ENCODE results near the gene CTDSP1. TPM values are rescaled to one million over a fixed set of nuclear protein-coding genes. Genes with fewer than 3 reads are reported as not detected.

Gene CTDSP1
- total RNA-seq, 1 experiment from 2014 or later: 52.3 TPM

DNA sequence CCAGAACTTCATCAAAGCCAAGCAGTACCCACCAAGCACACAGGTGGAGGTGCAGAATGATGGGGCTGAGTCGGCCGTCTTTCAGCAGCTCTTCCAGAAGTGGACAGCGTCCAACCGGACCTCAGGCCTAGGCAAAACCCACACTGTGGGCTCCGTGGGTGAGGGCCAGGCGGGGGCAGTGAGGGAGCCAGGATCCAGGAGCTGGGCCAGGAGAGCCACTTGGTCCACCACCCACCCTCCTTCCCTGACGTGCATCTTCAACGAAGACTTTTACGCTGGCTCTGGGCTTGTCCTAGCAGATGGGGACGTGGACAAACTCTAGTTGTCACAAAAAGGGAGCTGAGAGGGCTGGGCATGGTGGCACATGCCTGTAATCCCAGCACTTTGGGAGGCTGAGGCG, 31.1 kb downstream of the CTDSP1 start:
- Histone ChIP-seq H3K27ac (ENCODE audit: insufficient read length, low read depth, low read length) (no peak overlapping the region), H3K18ac (ENCODE audit: insufficient read length, low read depth, low read length) (no peak overlapping the region), H4K20me1 (ENCODE audit: control insufficient read depth, insufficient read depth, insufficient read length) (no peaks in the 10 kb centered on the region), H3K9ac (ENCODE audit: extremely low read depth, insufficient read length, low read length) (no peak overlapping the region), H2BK12ac (ENCODE audit: insufficient read length, low read depth, low read length) (no peak overlapping the region), H2BK15ac (ENCODE audit: low read depth, low read length) (no peak overlapping the region), H3K23me2 (ENCODE audit: insufficient read length, low read depth, low read length, poor library complexity, severe bottlenecking) (no peaks in the 10 kb centered on the region), H3K4ac (ENCODE audit: low read depth, low read length) (no peak overlapping the region), H3K4me2 (ENCODE audit: insufficient read depth, insufficient read length, low read length) (no peak overlapping the region), H3K14ac (ENCODE audit: insufficient read depth, low read length) (no peak overlapping the region), H4K91ac (ENCODE audit: insufficient read length, low read depth, low read length) (no peak overlapping the region), H4K5ac (ENCODE audit: insufficient read length, low read depth, low read length) (no peak overlapping the region), H3K79me1 (ENCODE audit: insufficient read depth, low read depth, low read length, poor library complexity, severe bottlenecking) (no peaks in the 10 kb centered on the region), H3T11ph (ENCODE audit: low read length) (no peak overlapping the region), H3K56ac (ENCODE audit: insufficient read length, low read depth, low read length) (no peak overlapping the region), H3K27me3 (ENCODE audit: insufficient read depth, low read length) (no peaks in the 10 kb centered on the region), H2BK120ac (ENCODE audit: low read depth, low read length, poor library complexity, severe bottlenecking) (no peak overlapping the region), H3K4me1 (ENCODE audit: insufficient read depth, low read length) (no peaks in the 10 kb centered on the region), H3K9me3 (ENCODE audit: control insufficient read depth, low read depth, low read length) (no peaks in the 10 kb centered on the region), H3K79me2 (ENCODE audit: insufficient read depth, low read length) (no peaks in the 10 kb centered on the region), H4K8ac (replicated peaks; ENCODE audit: insufficient read length, low read depth, low read length) (no peak overlapping the region), H2AFZ (ENCODE audit: low read length) (no peak overlapping the region), H2AK5ac (ENCODE audit: insufficient read length, low read length) (no peak overlapping the region), H3K23ac (ENCODE audit: insufficient read length, low read depth, low read length) (no peak overlapping the region), H2BK20ac (ENCODE audit: low read depth, low read length, poor library complexity, severe bottlenecking) (no peak overlapping the region), H2BK5ac (ENCODE audit: insufficient read length, low read length) (no peak overlapping the region)
- H3K9me3 Mint-ChIP-seq: no peaks in the 10 kb centered on the region
- no peak overlapping the region for H3K4me3 Mint-ChIP-seq
- peaks cover 1% of the 10 kb centered on the region for H3K27me3 Mint-ChIP-seq (ENCODE audit: low read depth)
- TF ChIP-seq, protein P1, sequence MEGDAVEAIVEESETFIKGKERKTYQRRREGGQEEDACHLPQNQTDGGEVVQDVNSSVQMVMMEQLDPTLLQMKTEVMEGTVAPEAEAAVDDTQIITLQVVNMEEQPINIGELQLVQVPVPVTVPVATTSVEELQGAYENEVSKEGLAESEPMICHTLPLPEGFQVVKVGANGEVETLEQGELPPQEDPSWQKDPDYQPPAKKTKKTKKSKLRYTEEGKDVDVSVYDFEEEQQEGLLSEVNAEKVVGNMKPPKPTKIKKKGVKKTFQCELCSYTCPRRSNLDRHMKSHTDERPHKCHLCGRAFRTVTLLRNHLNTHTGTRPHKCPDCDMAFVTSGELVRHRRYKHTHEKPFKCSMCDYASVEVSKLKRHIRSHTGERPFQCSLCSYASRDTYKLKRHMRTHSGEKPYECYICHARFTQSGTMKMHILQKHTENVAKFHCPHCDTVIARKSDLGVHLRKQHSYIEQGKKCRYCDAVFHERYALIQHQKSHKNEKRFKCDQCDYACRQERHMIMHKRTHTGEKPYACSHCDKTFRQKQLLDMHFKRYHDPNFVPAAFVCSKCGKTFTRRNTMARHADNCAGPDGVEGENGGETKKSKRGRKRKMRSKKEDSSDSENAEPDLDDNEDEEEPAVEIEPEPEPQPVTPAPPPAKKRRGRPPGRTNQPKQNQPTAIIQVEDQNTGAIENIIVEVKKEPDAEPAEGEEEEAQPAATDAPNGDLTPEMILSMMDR (conservative IDR thresholded peaks at IDR 0.05): no peak
- no CpG with 5 or more reads among the region's 11 CpGs for WGBS (ENCODE audit: extremely low coverage, insufficient read length, low lambda C conversion rate)
- H3K36me3 Mint-ChIP-seq (ENCODE audit: insufficient read depth in 1 of 3, low read depth in 3 of 3): peaks cover 0 to 4% (median 0%) of the 10 kb centered on the region in 3 experiments; a peak in 1 of 7 replicates
- H3K4me1 Mint-ChIP-seq: peaks cover 2 to 3% of the 10 kb centered on the region in 2 experiments; a peak in 1 of 4 replicates
- H3K27ac Mint-ChIP-seq: no peak overlapping the region
- no peak for DNase-seq

All from H9 (cell line).